Erythroblast (primary cell): Measurements from ENCODE around the gene CER1.
"Not testable (repeated sequence)": the region's sequence is repeated elsewhere in the genome, so short reads cannot be mapped to it uniquely, and the experiment has no call there.

Experiments
- DNase-seq, 2 experiments: peaks; one replicate each; lab custom pipeline; 2025; lab: John Stamatoyannopoulos, UW
- GATA1 ChIP-seq: IDR thresholded peaks from 2 replicates; pipeline ENCODE4 v1.6.1; 2011; ENCODE audit warnings: low read depth, mild to moderate bottlenecking, control low read depth, low read length, moderate library complexity
- POLR2A ChIP-seq: IDR thresholded peaks from 2 replicates; pipeline ENCODE4 v1.6.1; 2011; ENCODE audit warnings: mild to moderate bottlenecking, low read length

Gene CER1

GRCh38 chr9:14702200-14702720, 20.3 kb downstream of the CER1 start:
- DNase-seq = no peak
- no peak for TF ChIP-seq GATA1
- no peak for TF ChIP-seq POLR2A

DNA sequence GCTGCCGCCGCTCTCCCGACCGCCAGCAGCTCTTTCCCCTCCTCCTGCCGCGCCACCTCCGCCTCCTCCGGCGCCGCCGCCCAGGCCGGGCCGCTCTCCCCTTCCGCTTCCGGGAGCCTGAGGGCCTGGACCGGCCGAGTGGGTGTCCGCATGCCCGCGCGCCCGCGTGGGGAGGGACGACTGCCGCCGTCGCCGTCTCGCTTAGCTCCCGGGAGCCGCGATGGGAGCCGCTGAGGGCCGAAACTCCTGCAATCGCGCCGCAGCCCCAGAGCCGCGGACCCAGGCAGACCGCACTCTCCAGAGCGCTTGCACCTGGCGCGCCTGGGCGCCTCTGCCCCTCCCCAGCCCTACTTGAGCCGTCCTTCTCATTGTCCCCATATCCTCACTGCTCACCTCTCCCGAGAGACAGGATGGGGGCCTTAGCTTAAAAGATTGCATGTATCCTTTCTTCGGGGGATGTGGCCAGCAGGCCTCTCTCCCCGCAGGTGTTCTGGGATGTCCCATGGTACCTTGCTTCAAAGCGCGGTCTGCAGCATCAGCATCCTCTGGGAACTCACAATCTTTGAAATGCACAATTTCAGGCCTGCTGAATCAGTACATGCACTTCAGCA, 29.2 kb downstream of the CER1 start, which contains the start of gene ZDHHC21:
Gene ZDHHC21, minus strand, starts transcription at position 182 of the 611 bp plus-strand sequence. CDS start 19,092 bp downstream, outside the sequence.
- TF ChIP-seq GATA1 (no peak), POLR2A (peak; percentile 46)
- peak; percentile 72 to 74 for DNase-seq

- peak; percentile 35 to 46 for DNase-seq
- no peak for TF ChIP-seq POLR2A
- no peak for TF ChIP-seq GATA1
Observed at GRCh38 chr9:14692470-14693250, 29.9 kb downstream of the CER1 start.

DNA sequence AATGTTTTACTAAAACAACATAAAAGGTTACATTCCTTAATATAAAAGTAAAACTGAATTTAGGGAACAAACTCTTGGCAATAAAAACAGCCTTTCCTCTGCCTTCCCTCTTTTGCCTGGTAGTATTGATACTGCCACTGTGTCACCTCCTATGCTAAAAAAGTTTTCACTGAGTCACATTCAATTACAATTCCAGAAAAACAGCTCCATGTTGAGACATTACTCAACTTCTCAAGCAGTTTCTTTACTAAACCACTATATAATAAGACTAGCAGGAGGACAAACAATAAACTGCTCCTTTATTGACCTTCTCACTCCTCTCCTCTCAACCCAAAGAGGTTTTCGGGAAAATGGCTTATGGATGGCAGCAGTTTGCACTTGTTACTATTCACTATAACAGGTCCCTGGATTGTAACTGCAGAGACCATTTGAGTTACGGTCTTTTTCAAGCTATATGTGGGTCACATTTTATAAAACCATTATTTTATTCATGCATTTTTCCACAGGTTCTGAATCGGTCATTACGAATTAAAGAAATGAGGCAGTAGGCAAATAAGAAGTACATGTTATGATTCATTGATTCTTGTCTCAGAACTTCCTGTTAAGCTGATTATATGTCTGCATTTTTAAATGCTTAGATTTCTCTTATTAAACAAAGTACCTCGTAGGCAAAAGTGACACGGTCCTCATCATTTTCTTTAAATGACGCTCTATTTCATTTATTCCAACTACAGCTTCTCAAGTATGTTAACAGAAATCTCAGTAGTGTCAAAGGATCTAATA, 31.4 kb downstream of the CER1 start:
- no peak for DNase-seq

DNA sequence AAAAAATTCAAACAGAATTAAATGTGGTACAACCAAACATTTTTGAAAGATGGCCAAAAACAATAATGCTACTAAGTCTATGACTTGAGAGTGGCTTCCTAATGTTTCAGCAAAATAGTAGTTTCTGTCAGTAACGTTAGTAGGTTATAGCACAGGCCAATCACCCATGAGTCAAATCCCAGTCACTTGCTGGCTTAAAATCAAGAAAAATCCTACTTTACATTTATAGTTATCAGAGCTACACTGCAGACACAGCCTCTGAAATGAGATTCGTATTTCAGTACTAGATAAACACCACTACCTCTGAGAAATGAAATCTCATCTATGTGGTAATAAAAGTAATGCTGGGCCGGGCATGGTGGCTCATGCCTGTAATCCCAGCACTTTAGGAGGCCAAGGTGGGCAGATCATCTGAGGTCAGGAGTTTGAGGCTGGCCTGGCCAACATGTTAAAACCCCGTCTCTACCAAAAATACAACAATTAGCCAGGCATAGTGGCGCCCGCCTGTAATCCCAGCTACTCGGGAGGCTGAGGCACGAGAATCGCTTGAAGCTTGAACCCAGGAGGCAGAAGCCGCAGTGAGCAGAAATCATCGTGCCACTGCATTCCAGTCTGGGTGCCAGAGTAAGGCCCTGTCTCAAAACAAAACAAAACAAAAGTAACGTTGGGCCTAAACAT, 35.4 kb downstream of the CER1 start:
- TF ChIP-seq POLR2A = no peak
- no peak for TF ChIP-seq GATA1
- DNase-seq = no peak

More for the DNA sequence above, 31.4 kb downstream of the CER1 start:
- TF ChIP-seq POLR2A (no peak), GATA1 (no peak)

- no peak for DNase-seq
- TF ChIP-seq POLR2A = no peak
- TF ChIP-seq GATA1 = no peak
Observed at GRCh38 chr9:14686168-14686567, 36.4 kb downstream of the CER1 start.

GRCh38 chr9:14682616-14683015, 39.9 kb downstream of the CER1 start:
- DNase-seq = not testable (repeated sequence)

GRCh38 chr9:14678776-14679175, 43.8 kb downstream of the CER1 start:
- no peak for DNase-seq
- TF ChIP-seq GATA1 (no peak), POLR2A (no peak)

GRCh38 chr9:14677872-14678271, 44.7 kb downstream of the CER1 start:
- DNase-seq = no peak
- TF ChIP-seq POLR2A (no peak), GATA1 (no peak)

DNA sequence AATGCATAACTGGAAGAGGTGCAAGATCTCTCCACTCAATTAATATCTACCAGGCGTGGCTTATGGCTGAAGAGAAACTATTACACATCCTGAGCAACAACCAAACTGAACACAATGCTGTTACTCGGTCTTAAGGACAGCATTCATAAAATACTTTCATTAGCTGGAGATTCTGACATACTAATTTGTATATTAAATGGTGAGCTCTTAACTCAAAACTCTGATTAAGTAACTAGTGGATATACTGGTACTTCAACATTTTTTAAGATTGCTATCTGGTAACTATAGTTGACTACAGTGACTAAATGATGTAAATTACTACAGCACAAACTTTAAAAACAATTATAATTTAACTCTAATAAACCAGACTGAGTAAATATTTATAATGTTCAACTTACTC, 45.1 kb downstream of the CER1 start:
- TF ChIP-seq GATA1 (no peak), POLR2A (no peak)
- DNase-seq = no peak

GRCh38 chr9:14674630-14675029, 47.9 kb downstream of the CER1 start:
- TF ChIP-seq GATA1 (no peak), POLR2A (no peak)
- no peak for DNase-seq

- TF ChIP-seq POLR2A (no peak), GATA1 (no peak)
- no peak for DNase-seq
Observed at GRCh38 chr9:14671377-14671776, 51.2 kb downstream of the CER1 start.

GRCh38 chr9:14670718-14671117, 51.8 kb downstream of the CER1 start:
- no peak for TF ChIP-seq POLR2A
- TF ChIP-seq GATA1 = no peak
- no peak for DNase-seq
